PC-3 (cell line): Measurements from ENCODE around the gene BPIFB1.

Experiments used
- EZH2 ChIP-seq: fragments of 300-600 bp; sonication (generic); IDR thresholded peaks from one replicate; pipeline ENCODE4 v1.6.1; 2017; ENCODE audit warnings: antibody characterized with exemption, mild to moderate bottlenecking, low read length; ENCODE audit not compliant: unreplicated experiment
- TF ChIP-seq, protein P1 (sequence below): fragments of 300-600 bp; sonication (generic); conservative IDR thresholded peaks from 2 replicates; pipeline ENCODE4 v1.5.1; 2017; ENCODE audit warnings: antibody characterized with exemption, low read depth, mild to moderate bottlenecking, low read length

DNA sequence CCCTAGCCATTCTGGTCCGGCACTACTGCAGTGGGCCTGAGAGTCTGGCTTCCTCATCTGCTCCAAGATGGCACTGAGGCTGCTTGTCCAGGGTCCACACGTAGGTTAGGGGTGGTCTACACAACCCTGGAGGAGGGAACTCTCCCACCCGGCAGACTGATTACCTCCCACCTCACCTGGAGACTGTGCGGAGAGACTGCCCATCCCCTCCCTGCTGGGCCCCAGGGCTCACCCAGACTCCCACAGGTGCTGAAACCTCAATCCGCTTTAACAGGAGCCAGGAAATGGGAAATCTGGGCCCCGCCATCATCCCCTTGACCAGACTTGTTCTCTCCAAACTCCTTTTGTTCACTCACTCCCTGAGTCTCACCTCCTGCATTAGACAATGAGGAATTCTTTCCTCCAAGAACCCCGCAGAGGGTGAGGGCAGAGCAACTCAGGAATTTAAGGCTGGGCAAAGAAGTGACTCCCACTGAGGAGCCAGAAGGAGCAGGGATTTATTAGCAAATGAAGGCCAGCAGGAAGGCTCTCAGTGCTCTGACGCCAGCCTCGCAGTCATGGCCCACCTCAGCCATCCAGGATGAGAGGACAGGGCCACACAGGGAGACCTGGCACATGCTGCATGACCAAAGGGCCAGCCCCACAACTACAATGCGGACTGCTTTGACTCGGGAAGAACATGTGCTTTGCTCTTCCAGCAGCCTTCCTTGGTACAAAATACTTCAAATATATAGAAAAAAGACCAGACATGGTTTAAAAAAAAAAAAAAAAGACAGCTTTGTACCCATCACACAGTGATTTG, 65.3 kb downstream of the BPIFB1 start:
- TF ChIP-seq, protein P1, sequence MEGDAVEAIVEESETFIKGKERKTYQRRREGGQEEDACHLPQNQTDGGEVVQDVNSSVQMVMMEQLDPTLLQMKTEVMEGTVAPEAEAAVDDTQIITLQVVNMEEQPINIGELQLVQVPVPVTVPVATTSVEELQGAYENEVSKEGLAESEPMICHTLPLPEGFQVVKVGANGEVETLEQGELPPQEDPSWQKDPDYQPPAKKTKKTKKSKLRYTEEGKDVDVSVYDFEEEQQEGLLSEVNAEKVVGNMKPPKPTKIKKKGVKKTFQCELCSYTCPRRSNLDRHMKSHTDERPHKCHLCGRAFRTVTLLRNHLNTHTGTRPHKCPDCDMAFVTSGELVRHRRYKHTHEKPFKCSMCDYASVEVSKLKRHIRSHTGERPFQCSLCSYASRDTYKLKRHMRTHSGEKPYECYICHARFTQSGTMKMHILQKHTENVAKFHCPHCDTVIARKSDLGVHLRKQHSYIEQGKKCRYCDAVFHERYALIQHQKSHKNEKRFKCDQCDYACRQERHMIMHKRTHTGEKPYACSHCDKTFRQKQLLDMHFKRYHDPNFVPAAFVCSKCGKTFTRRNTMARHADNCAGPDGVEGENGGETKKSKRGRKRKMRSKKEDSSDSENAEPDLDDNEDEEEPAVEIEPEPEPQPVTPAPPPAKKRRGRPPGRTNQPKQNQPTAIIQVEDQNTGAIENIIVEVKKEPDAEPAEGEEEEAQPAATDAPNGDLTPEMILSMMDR: no peak
- no peak for TF ChIP-seq EZH2
